NCI-H1092 (cell line): ENCODE results near the gene HP1BP3.
"Not testable (repeated sequence)": the region's sequence is repeated elsewhere in the genome, so short reads cannot be mapped to it uniquely, and the experiment has no call there.

Experiments used
- DNase-seq: peaks from one replicate; lab custom pipeline; 2025; lab: John Stamatoyannopoulos, UW

Gene HP1BP3

GRCh38 chr1:20787029-20787839 is at the start of gene HP1BP3:
Gene HP1BP3 (minus strand): TSS chr1:20787307. CDS start chr1:20780440, 6,867 bp downstream.
- peak; percentile 73 for DNase-seq

- DNase-seq, result no peak
Measured at GRCh38 chr1:20836230-20836629, 49.1 kb upstream of the HP1BP3 start.

- DNase-seq, result no peak
Measured at GRCh38 chr1:20834780-20835179, 47.7 kb upstream of the HP1BP3 start.

- DNase-seq, result no peak
Measured at GRCh38 chr1:20834192-20834591, 47.1 kb upstream of the HP1BP3 start.

- no peak for DNase-seq
Measured at GRCh38 chr1:20830378-20830777, 43.3 kb upstream of the HP1BP3 start.

GRCh38 chr1:20829946-20830345 is 42.8 kb upstream of the HP1BP3 start:
- no peak for DNase-seq

- DNase-seq, result no peak
Measured at GRCh38 chr1:20829531-20829930, 42.4 kb upstream of the HP1BP3 start.

GRCh38 chr1:20823845-20824244 is 36.7 kb upstream of the HP1BP3 start:
- no peak for DNase-seq

- DNase-seq, result no peak
Measured at GRCh38 chr1:20821466-20821865, 34.4 kb upstream of the HP1BP3 start.

GRCh38 chr1:20819818-20820217 is 32.7 kb upstream of the HP1BP3 start:
- DNase-seq, result no peak

- no peak for DNase-seq
Measured at GRCh38 chr1:20814534-20814871, 27.4 kb upstream of the HP1BP3 start.

- DNase-seq, result no peak
Measured at GRCh38 chr1:20811916-20812315, 24.8 kb upstream of the HP1BP3 start.

GRCh38 chr1:20793236-20793635 is 6.1 kb upstream of the HP1BP3 start:
- no peak for DNase-seq

GRCh38 chr1:20792196-20792595 is 5.1 kb upstream of the HP1BP3 start:
- DNase-seq, result no peak

- no peak for DNase-seq
Measured at GRCh38 chr1:20790785-20791184, 3.7 kb upstream of the HP1BP3 start.

- not testable (repeated sequence) for DNase-seq
Measured at GRCh38 chr1:20789598-20789997, 2.5 kb upstream of the HP1BP3 start.

GRCh38 chr1:20787840-20788795 is 1.0 kb upstream of the HP1BP3 start:
- peak; percentile 38 for DNase-seq

GRCh38 chr1:20786253-20787028 is 666 bp downstream of the HP1BP3 start:
- peak; percentile 97 for DNase-seq

- no peak for DNase-seq
Measured at GRCh38 chr1:20785907-20786252, 1.2 kb downstream of the HP1BP3 start.

- no peak for DNase-seq
Measured at GRCh38 chr1:20775700-20776099, 11.4 kb downstream of the HP1BP3 start.

GRCh38 chr1:20771780-20772179 is 15.3 kb downstream of the HP1BP3 start:
- DNase-seq, result no peak
